Heart left ventricle (tissue), 13 donors: ENCODE data around the gene TENT5C.

Source experiments
- CTCF ChIP-seq, 12 donors: fragments of 200-600 bp; sonication (generic) in 4 of 12; IDR thresholded peaks; one replicate each; pipeline versions ENCODE4 v1.5.0 to v1.8.0; 2018 to 2022; ENCODE audit warnings: antibody characterized with exemption in 12 of 12, mild to moderate bottlenecking in 5 of 12
- POLR2A ChIP-seq, 2 donors: fragments of 450-650 bp; IDR thresholded peaks; one replicate each; pipeline ENCODE4 v1.6.1; 2017; ENCODE audit warnings: antibody characterized with exemption in 2 of 2, mild to moderate bottlenecking in 2 of 2, moderate library complexity in 2 of 2
- donor health status: ischemic (EF 13 %, LVEDD 7.1; RV severe dilation, severe dysfunction).
- donor health status: DM: no; HTN: yes; CAD: no.
- donor health status: DM: no; HTN: no; CAD: no.
- donor health status: ischemic (EF 25% LVEDD 6.9; RV normal size, moderate dysfunction).
- donor health status: ischemic (EF 25% LVEDD 5.7; RV mildly dilated, moderate dysfunction).
- donor health status: ischemic (EF 35%, LVEDD 5.7; RV mildly dilated, moderate dysfunction).
- donor health status: nonischemic (EF 11% LVEDD 7.7; RV severe dilation, severe dysfunction).
- donor health status: DM: yes; HTN: yes; CAD: no.
- donor health status: PGD.
- donor health status: ischemic (EF 29% LVEDD 5.4; RV normal size, mild dysfunction).
- donor health status: nonischemic (EF 23%, LVEDD 6.1; RV moderate dilation, normal function).

- TF ChIP-seq CTCF (IDR thresholded peaks at IDR 0.05), result no peak
- TF ChIP-seq POLR2A (IDR thresholded peaks at IDR 0.05), result no peak
These were observed 32.9 kb downstream of the TENT5C start for GRCh38 chr1:117638759-117639158.
